ENCODE measurements around the gene ADGRG3. TPM values are rescaled to one million over a fixed set of nuclear protein-coding genes. Genes with fewer than 3 reads are reported as not detected.

ADGRG3 gene
- total RNA-seq, 1 experiment from 2014 or later, result 0.46 TPM

GRCh38 chr16:57725976-57726375, 57.9 kb downstream of the ADGRG3 start:
- no peak overlapping the region for H3K23ac ChIP-seq (ENCODE audit: insufficient read length, low read depth, low read length)
- no peak overlapping the region for H4K91ac ChIP-seq (ENCODE audit: insufficient read length, low read depth, low read length)
- no peak overlapping the region for H3K9ac ChIP-seq (ENCODE audit: extremely low read depth, insufficient read length, low read length)
- no peaks in the 10 kb centered on the region for H3K27me3 ChIP-seq (ENCODE audit: insufficient read depth, low read length)
- 0 out of 4 replicates have a peak, but pooled peaks cover 0 to 3% of the 10 kb centered on the region in 2 experiments for H3K4me1 Mint-ChIP-seq
- no peak overlapping the region for H2AFZ ChIP-seq (ENCODE audit: low read length)
- H2AK5ac ChIP-seq (ENCODE audit: insufficient read length, low read length), result no peak overlapping the region
- WGBS (ENCODE audit: extremely low coverage, insufficient read length, low lambda C conversion rate), result no CpG with 5 or more reads among the region's 30 CpGs
- no peak overlapping the region for H3K56ac ChIP-seq (ENCODE audit: insufficient read length, low read depth, low read length)
- H3K9me3 ChIP-seq (ENCODE audit: control insufficient read depth, low read depth, low read length), result no peaks in the 10 kb centered on the region
- no peak overlapping the region for H4K5ac ChIP-seq (ENCODE audit: insufficient read length, low read depth, low read length)
- H2BK12ac ChIP-seq (ENCODE audit: insufficient read length, low read depth, low read length), result no peak overlapping the region
- no peak for TF ChIP-seq CTCF (conservative IDR thresholded peaks at IDR 0.05)
- H2BK15ac ChIP-seq (ENCODE audit: low read depth, low read length), result no peak overlapping the region
- no peaks in the 10 kb centered on the region for H3K36me3 Mint-ChIP-seq (ENCODE audit: insufficient read depth in 1 of 3, low read depth in 3 of 3)
- H3T11ph ChIP-seq (ENCODE audit: low read length), result no peak overlapping the region
- H2BK5ac ChIP-seq (ENCODE audit: insufficient read length, low read length), result no peak overlapping the region
- no peak overlapping the region; the same call in 1 of the 2 replicates for H3K14ac ChIP-seq (ENCODE audit: insufficient read depth, low read length)
- no peaks in the 10 kb centered on the region for H3K23me2 ChIP-seq (ENCODE audit: insufficient read length, low read depth, low read length, poor library complexity, severe bottlenecking)
- peaks cover 0 to 3% of the 10 kb centered on the region in 2 experiments; a peak in 3 of 5 replicates for H3K9me3 Mint-ChIP-seq
- H4K20me1 ChIP-seq (ENCODE audit: control insufficient read depth, insufficient read depth, insufficient read length), result no peaks in the 10 kb centered on the region
- H4K8ac ChIP-seq (replicated peaks; ENCODE audit: insufficient read length, low read depth, low read length), result no peak overlapping the region
- no peak overlapping the region for H3K4ac ChIP-seq (ENCODE audit: low read depth, low read length)
- H3K4me3 Mint-ChIP-seq, result no peak overlapping the region
- no peaks in the 10 kb centered on the region for H3K4me1 ChIP-seq (ENCODE audit: insufficient read depth, low read length)
- no peak overlapping the region for H2BK120ac ChIP-seq (ENCODE audit: low read depth, low read length, poor library complexity, severe bottlenecking)
- H3K27ac ChIP-seq (ENCODE audit: insufficient read length, low read depth, low read length), result no peak overlapping the region
- H3K27ac Mint-ChIP-seq, result no peak overlapping the region
- no peaks in the 10 kb centered on the region for H3K79me2 ChIP-seq (ENCODE audit: insufficient read depth, low read length)
- H3K79me1 ChIP-seq (ENCODE audit: insufficient read depth, low read depth, low read length, poor library complexity, severe bottlenecking), result no peaks in the 10 kb centered on the region
- H3K18ac ChIP-seq (ENCODE audit: insufficient read length, low read depth, low read length), result no peak overlapping the region
- H3K4me2 ChIP-seq (ENCODE audit: insufficient read depth, insufficient read length, low read length), result no peak overlapping the region
- no peaks in the 10 kb centered on the region; the same call in 1 of the 2 replicates for H3K27me3 Mint-ChIP-seq (ENCODE audit: low read depth)
- no peak overlapping the region for H2BK20ac ChIP-seq (ENCODE audit: low read depth, low read length, poor library complexity, severe bottlenecking)
- no peak for DNase-seq
